Esophagus (tissue), 2 donors: ENCODE data around the gene BNC1. TPM values are rescaled to one million over a fixed set of nuclear protein-coding genes. Genes with fewer than 3 reads are reported as not detected.
A peak's percentile ranks its signal among the peaks of the same experiment; 100 is the strongest.

Experiments used
- H3K27ac ChIP-seq, 2 donors: one replicate each; pipeline ENCODE4 v1.5.1; 2013; ENCODE audit warnings: low read depth in 2 of 2, mild to moderate bottlenecking in 2 of 2, inconsistent platforms in 1 of 2, low read length in 1 of 2, moderate library complexity in 1 of 2
- H3K27me3 ChIP-seq, 2 donors: one replicate each; pipeline ENCODE4 v1.6.1; 2013; ENCODE audit warnings: low read length in 2 of 2, control low read depth in 1 of 2, mild to moderate bottlenecking in 1 of 2; ENCODE audit not compliant: insufficient read depth in 2 of 2, control insufficient read depth in 1 of 2
- H3K36me3 ChIP-seq, 2 donors: one replicate each; pipeline ENCODE4 v1.6.1; 2013; ENCODE audit warnings: low read length in 1 of 2; ENCODE audit not compliant: control insufficient read depth in 2 of 2, insufficient read depth in 2 of 2
- H3K4me1 ChIP-seq, 2 donors: one replicate each; pipeline ENCODE4 v1.6.1; 2013; ENCODE audit warnings: low read length in 1 of 2; ENCODE audit not compliant: control insufficient read depth in 2 of 2, insufficient read depth in 2 of 2
- H3K4me3 ChIP-seq, 2 donors: one replicate each; pipeline ENCODE4 v1.5.1; 2013; ENCODE audit warnings: low read length in 2 of 2, mild to moderate bottlenecking in 2 of 2, low read depth in 1 of 2, moderate library complexity in 1 of 2
- H3K9me3 ChIP-seq, 2 donors: one replicate each; pipeline ENCODE4 v1.6.1; 2013; ENCODE audit warnings: mild to moderate bottlenecking in 2 of 2, low read depth in 1 of 2, low read length in 1 of 2, moderate library complexity in 1 of 2; ENCODE audit not compliant: control insufficient read depth in 2 of 2, insufficient read depth in 1 of 2
- WGBS, 2 donors: extraction: QIAGEN DNeasy Blood & Tissue Kit; methylation state at CpG; one replicate each; pipeline ENCODE4 v1.1.7; 2013; 5-methylcytosine and 5-hydroxymethylcytosine counted together
- polyA plus RNA-seq, 2 donors: library from polyadenylated mRNA; stranded (reverse); fragments of 200-250 nt; gene quantifications; one replicate each; pipeline ENCODE4 v1.2.3, GENCODE V29; 2013
- donor health status: healthy with polysubstance abuse.
- donor health status: Bipolar disorder and iron deficiency.

Gene BNC1
- polyA plus RNA-seq, 2 donors, result 7.1 to 7.6 TPM

GRCh38 chr15:83318861-83319415, 34.5 kb upstream of the BNC1 start:
- no peak overlapping the region for H3K4me3 ChIP-seq
- 80 to 94% methylated on average over 3 of the region's 3 CpGs for WGBS, 2 donors
- no peak overlapping the region for H3K27ac ChIP-seq
- no peaks in the 10 kb centered on the region for H3K27me3 ChIP-seq
- peaks cover 0 to 2% of the 10 kb centered on the region in 2 donors for H3K9me3 ChIP-seq
- no peaks in the 10 kb centered on the region for H3K36me3 ChIP-seq
- peaks cover 0 to 3% of the 10 kb centered on the region in 2 donors for H3K4me1 ChIP-seq

- H3K4me3 ChIP-seq, result no peak overlapping the region
- H3K9me3 ChIP-seq, result peaks cover 0 to 2% of the 10 kb centered on the region in 2 donors
- no peaks in the 10 kb centered on the region for H3K36me3 ChIP-seq
- H3K4me1 ChIP-seq, result peaks cover 0 to 3% of the 10 kb centered on the region in 2 donors
- no peaks in the 10 kb centered on the region for H3K27me3 ChIP-seq
- H3K27ac ChIP-seq, result no peak overlapping the region
These were observed 33.6 kb upstream of the BNC1 start for GRCh38 chr15:83318036-83318435.

GRCh38 chr15:83312071-83312470, 27.6 kb upstream of the BNC1 start:
- H3K4me3 ChIP-seq, result no peak overlapping the region
- H3K27ac ChIP-seq, result peak overlapping the region in 1 of 2 donors; percentile 66
- H3K36me3 ChIP-seq, result no peaks in the 10 kb centered on the region
- H3K9me3 ChIP-seq, result no peaks in the 10 kb centered on the region
- no peaks in the 10 kb centered on the region for H3K4me1 ChIP-seq
- 35 to 42% methylated on average over 1 of the region's 1 CpG for WGBS, 2 donors
- H3K27me3 ChIP-seq, result no peaks in the 10 kb centered on the region

- 25 to 36% methylated on average over 5 of the region's 5 CpGs for WGBS, 2 donors
- Histone ChIP-seq H3K27ac (peak overlapping the region in 1 of 2 donors; percentile 61), H3K4me1 (no peaks in the 10 kb centered on the region), H3K9me3 (no peaks in the 10 kb centered on the region), H3K4me3 (no peak overlapping the region), H3K27me3 (no peaks in the 10 kb centered on the region), H3K36me3 (no peaks in the 10 kb centered on the region)
These were observed 26.3 kb upstream of the BNC1 start for GRCh38 chr15:83310521-83311456.

GRCh38 chr15:83308671-83309070, 24.2 kb upstream of the BNC1 start:
- no peak overlapping the region for H3K4me3 ChIP-seq
- H3K9me3 ChIP-seq, result no peaks in the 10 kb centered on the region
- 80 to 85% methylated on average over 5 of the region's 5 CpGs for WGBS, 2 donors
- no peaks in the 10 kb centered on the region for H3K36me3 ChIP-seq
- H3K4me1 ChIP-seq, result peaks cover 0 to 5% of the 10 kb centered on the region in 2 donors
- H3K27ac ChIP-seq, result no peak overlapping the region
- H3K27me3 ChIP-seq, result no peaks in the 10 kb centered on the region

- Histone ChIP-seq H3K27me3 (no peaks in the 10 kb centered on the region), H3K27ac (no peak overlapping the region), H3K4me3 (no peak overlapping the region), H3K36me3 (no peaks in the 10 kb centered on the region), H3K4me1 (peaks cover 0 to 5% of the 10 kb centered on the region in 2 donors), H3K9me3 (no peaks in the 10 kb centered on the region)
- 64 to 67% methylated on average over 3 of the region's 3 CpGs for WGBS, 2 donors
These were observed 22.1 kb upstream of the BNC1 start for GRCh38 chr15:83306561-83306960.

GRCh38 chr15:83305704-83306291, 21.3 kb upstream of the BNC1 start:
- Histone ChIP-seq H3K9me3 (no peaks in the 10 kb centered on the region), H3K27me3 (no peaks in the 10 kb centered on the region), H3K4me3 (no peak overlapping the region), H3K36me3 (no peaks in the 10 kb centered on the region), H3K27ac (peak overlapping the region in 1 of 2 donors; percentile 0), H3K4me1 (peaks cover 0 to 5% of the 10 kb centered on the region in 2 donors)
- 19 to 24% methylated on average over 11 of the region's 11 CpGs for WGBS, 2 donors

GRCh38 chr15:83304861-83305703, 20.6 kb upstream of the BNC1 start:
- Histone ChIP-seq H3K27me3 (no peaks in the 10 kb centered on the region), H3K4me3 (no peak overlapping the region), H3K36me3 (no peaks in the 10 kb centered on the region), H3K4me1 (peaks cover 0 to 5% of the 10 kb centered on the region in 2 donors), H3K27ac (peak overlapping the region in 1 of 2 donors; percentile 0), H3K9me3 (no peaks in the 10 kb centered on the region)
- 44 to 48% methylated on average over 10 of the region's 10 CpGs for WGBS, 2 donors

- H3K27me3 ChIP-seq, result no peaks in the 10 kb centered on the region
- no peak overlapping the region for H3K27ac ChIP-seq
- 74 to 81% methylated on average over 3 of the region's 3 CpGs for WGBS, 2 donors
- H3K9me3 ChIP-seq, result no peaks in the 10 kb centered on the region
- peaks cover 0 to 5% of the 10 kb centered on the region in 2 donors for H3K4me1 ChIP-seq
- no peak overlapping the region for H3K4me3 ChIP-seq
- H3K36me3 ChIP-seq, result no peaks in the 10 kb centered on the region
These were observed 19.1 kb upstream of the BNC1 start for GRCh38 chr15:83303535-83303934.
